ENCODE results near the gene TASOR2.
A peak's percentile ranks its signal among the peaks of the same experiment; 100 is the strongest.

Gene TASOR2

DNA sequence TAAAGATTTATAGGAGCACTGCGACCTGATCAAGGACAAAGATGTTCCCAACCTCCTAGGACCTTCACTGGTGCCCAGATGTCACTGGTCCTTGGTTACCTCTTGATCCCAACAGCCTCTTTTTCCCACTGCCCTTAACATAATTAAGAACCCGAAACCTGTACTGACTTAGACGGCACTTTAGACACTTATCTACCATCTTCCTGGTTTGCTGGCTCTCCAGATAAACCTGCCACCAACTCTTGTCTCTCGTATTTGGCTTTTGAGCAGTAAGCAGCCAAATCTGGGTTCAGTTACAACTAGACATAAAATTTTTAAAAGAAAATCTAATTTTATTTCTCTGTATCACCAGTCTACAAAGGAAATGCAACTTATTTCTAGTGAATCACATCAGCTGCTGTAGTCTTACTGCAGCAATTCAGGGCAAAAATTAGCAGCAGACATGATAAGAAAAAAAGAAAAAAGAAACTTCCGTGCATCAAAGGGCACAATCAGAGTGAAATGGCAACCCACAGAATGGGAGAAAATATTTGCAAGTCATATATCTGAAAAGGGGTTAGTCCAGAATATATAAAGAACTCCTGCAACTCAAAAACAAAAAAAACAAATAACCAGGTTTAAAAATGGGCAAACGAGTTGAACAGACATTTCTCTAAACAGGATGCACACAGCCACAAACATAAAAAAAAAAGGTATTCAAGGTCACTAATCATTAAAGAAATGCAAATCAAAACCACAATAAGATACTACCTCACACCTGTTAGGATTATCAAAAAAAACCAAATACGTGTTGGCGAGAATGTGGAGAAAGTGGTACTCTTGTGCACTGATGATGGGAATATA is 27.7 kb upstream of the TASOR2 start:
- no peak for DNase-seq

DNA sequence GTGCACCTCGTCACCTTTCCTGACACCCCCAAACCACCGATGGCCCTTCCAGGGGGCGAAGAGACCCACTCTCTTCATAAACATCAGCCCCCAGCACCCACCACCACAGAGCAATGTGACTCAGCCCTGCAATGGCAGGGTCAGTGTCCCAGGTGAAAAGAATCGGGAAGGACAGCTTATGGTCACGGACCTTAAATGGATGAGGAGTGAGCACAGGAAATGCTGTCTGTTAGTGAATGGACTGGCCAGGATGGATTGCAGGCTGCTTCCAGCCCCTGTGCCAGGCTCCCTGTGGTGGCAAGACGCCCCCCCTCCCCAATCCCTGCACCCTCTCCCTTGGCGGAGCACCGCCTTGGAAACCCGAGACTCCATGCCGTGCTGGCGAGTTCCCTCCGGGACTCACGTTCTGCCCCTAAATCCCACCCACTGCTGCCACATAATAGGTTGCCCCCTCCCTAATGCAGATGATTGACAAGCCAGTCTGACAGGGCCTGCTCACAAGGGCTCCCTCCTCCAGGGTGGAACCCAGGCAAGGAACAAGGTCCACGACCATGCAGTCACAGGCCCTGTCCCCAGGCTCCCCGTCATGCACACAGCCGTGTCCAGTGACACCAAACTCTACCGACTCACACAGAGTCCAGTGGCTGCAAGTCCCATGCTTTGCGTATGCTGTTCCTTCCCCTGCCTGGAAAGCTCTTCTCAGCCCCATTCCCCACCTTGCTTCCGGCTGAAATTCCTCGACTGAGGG is 25.6 kb upstream of the TASOR2 start:
- no peak for DNase-seq

DNA sequence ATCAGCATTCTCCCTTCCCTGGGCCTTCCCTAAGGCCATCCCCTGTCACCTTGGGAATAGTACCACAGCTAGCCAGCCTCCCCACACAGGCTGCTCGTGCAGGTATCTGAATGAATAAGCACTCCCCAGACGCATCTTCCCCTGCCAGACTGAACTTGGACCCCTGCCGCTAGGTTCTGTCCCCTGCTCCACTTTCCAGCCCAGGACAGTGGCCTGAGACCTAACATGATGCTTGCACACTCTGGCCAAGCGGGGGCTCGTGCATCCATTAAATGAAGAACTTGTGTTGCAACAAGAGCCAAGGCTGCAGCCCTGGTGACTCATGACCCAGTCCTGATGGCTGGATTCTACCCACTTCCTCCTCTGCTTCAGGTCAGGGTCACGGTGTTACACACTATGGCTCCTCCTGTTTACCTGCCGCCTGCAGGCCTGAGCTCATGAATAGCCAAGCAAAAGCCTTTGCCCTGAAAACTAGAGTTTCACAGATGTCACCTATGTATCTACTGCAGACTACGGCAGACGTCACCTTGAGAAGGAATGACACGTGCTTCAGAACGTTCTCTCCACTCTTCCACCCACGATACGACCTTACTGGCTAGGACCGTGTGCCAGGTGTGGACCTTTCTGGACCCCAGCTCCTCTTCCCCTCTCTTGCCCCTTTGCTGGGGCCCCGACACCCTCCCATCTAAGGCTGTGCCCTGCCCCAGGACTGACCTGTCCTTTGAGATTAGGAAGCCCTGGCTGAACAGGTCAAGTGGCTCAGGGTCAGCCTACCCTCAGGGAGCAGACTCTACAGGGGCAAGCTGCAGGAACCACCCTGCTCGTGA is 24.7 kb upstream of the TASOR2 start:
- DNase-seq, result peak; percentile 54

DNA sequence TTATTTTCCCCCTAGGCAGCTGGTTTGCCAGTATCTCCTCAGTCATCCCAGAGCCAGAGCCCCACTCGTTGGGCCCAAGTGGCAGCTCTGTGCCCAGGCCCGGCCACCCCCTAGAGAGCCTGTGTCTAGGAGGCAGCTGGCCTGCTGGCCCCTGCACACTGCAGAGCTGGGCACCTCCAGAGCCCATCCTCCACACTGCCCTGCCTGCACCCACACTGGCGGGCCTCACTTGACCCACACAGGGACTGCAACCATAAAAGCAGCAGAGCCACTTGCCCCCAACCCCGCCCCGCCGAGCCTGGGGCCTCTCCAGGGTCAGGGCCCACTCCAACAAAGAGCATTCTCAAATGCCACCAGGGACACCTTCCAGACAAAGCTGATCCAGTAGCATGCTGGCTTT is 23.6 kb upstream of the TASOR2 start:
- no peak for DNase-seq

DNA sequence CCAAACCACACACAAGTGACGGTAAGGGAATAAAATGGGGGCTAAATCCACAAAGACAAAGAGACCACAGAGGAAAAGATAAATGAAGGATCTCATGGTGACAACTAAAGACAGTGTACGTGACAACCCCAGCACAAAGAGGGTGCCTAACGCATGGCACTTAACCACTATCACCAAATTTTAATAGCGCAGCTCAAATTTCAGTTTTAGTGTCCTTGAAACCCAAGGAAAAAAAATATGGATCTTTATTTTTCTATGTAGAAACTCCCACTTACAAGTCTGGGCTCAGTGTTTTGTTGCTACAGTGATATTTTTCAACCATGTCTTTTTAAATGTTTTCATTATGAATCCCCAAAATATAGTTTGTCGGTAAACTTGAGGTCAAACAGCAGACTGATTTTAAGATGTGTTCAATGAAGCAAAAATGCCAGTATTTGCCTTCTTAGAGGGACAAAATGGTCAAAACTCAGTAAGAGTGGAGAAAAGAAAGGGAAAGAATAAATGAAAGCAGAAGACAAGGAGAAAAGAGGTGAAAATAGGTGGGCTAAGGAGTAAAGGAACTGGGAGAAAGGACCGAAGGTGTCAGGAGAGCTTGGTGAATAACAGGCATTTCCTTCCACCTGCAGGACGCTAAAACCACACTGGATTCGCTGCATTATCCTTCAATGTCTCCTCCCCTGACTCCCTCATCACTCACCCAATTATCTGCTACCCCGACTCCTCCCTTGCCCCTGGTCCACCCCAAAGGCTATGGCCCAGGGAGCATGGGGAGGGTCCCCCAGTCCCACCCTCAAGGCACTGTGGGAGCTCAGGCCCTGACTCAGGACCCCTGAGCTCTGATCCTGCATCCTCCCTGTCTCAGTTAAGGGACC is 21.7 kb upstream of the TASOR2 start:
- no peak for DNase-seq

DNA sequence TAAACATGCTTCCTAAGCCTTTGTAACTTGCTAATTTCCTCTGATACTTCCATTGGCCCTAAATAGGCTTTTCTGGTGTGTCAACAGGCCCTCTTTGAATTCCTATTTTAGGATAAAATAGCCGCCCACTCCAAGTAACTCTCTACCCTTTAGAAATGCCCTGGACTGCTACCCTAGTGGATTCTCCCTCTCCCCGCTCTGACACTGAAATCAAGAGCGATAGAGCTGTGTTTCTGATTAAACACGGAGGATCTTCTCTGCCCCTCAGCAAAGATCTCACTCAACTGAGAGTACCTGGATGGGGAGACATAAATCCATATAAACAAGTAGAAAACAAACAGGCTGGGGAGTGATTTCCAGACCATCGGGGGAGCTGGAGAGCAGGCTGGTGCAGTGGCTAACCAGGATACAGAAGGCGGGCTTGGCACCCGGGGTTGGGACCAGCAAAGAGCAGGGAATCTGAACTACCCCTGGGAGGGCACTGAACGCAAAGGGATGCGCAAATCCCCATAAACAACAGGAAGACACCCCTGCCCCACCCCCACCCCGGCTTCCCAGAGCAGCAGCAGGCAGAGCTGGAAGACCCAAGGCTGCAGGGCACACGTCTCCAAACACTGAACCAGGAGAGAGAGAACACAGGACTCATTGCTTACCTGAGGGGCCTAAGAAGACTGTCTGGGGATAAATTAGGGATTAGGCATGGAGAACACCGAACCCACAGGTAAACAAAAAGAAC is 20.8 kb upstream of the TASOR2 start:
- no peak for DNase-seq

DNA sequence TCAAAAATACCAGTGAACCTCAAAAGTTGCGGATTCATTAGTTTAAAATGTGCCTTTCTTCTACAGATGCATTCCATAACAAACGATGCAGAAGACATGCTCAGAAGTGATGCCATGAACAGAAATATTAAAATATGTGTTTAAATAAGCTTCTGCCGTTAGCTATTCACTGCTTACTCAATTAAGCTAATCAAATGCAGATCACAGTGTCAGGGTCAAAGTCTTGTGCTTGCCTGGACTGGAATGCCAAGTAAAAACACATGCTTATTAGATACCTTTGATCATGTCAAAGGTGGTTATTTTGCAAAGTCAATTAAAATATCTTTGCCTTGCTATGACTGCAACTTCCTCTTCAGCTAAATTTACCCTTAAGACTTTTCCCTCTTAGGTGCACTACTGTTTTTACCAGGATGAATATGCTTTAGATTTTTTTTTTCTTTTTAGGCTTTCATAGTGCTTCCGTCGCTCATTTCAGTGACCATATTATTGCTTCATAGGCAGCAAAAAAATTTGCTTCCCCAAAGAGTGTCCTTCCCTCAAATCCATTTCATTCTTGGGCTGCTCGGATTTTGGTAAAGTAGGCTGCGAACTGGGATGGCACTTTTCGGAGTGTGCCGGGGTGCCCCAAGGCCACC is 19.1 kb upstream of the TASOR2 start:
- DNase-seq, result no peak

DNA sequence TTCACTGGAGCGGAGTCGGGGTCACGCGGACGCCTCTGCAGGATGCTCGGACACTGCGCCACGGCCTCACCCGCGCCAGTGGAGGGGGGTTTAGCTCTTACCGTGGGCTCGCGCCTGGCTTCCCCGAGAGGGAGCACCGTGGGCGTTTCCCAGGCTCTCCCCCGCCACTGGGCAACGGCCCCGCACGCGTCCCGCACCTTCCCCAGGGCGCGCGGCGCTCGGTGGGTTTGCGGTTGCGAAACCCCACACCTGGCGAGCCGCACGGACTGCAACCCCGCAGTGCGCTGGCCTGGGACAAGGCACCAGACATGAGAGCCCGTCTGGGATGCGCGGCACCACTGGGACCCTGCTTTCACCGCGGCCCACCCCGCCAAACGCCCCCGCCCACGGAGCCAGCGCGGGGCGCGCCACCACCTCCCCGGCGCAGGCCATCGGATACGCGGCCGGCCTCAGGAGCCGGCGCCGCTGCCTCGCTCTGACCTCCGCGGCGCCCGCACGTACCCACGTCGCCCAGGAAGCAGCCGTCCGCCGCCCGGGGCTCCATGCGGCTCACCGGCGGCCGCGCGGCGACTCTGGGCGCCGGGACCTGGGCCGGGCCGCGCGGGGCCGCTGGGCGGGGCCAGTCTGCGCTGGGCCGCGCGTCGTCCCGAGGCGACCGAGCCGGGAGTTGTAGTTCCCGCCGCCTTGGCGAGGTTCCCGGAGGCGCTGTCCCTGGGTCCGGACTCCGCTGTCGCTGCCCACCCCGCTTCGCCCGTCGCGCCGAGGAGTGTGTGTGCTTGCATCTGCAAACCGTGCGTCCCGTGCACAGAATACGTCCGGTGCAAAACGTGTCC is 18.4 kb upstream of the TASOR2 start, which contains the start of gene ASB13:
Gene ASB13, minus strand, starts transcription at position 588 of the 833 bp plus-strand sequence. Its CDS starts 44 bp downstream, at position 544.
- DNase-seq, result no peak

DNA sequence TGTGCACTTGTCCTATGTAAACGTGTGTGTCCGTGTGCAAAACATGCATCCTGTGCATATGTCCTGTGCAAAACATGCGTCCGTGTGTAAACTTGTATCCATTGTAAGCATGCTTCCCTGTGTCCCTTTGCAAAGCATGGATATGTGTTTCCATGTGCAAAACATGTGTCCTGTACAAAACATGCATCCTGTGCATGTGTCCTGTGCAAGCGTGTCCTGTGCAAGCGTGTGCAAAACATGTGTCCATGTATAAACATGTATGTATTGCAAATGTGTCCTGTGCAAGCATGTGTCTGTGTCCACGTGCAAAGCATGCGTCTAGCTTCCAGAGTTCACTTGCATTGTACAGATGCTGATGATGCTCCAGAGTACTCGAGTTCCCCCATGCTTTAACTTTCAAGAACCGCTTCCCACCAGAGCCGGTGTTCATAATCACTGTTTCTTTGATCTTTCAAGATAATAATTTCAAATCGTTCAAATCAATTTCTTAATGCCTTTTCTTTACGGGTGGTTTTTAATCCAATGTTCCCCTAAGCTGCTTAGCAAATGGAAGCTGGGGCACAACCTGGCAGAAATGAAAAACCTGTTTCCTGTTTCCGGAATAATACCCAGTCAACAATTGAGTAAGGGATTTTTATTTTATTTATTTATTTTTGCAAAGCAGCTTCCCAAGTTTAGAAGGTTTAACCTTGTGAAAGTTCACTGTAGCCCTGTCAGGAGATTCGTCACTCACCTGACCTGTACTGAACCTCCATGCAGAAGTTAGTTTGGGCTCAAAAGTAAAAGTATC is 17.6 kb upstream of the TASOR2 start:
- DNase-seq, result no peak

DNA sequence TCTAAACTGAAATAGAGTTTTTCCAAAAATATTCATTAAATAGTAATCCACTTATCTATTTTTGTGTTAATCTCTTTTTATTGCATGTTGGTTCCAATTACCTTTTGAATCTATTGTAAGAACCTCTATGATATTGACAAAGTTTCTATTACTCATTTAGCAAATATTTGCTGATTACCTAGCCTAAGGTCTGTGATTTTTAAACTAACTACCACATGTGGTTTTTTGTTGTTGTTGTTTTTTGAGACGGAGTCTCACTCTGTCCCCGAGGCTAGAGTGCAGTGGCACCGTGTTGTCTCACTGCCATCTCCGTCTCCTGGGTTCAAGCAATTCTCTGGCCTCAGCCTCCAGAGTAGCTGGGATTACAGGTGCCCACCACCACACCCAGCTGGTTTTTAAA is 16.2 kb upstream of the TASOR2 start:
- no peak for DNase-seq

DNA sequence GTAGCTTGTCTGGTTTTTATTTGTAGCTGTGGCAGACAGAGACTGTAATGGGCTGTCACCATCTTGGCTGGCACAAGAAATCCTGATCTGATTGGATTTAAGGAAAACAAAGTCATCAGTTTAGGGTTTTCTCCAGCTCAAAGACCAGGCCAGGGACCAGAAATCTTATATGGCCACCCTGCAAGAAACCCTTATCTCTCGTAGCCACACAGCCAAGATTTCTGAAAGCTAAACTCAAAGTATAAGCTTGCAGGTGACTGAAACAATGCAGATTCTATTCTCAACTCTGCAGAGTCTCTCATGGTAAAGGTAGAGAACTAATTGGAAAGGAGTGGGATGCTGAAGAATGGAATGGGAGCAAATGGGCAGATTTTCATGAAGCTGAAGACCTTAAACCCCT is 15.0 kb upstream of the TASOR2 start:
- DNase-seq, result no peak

DNA sequence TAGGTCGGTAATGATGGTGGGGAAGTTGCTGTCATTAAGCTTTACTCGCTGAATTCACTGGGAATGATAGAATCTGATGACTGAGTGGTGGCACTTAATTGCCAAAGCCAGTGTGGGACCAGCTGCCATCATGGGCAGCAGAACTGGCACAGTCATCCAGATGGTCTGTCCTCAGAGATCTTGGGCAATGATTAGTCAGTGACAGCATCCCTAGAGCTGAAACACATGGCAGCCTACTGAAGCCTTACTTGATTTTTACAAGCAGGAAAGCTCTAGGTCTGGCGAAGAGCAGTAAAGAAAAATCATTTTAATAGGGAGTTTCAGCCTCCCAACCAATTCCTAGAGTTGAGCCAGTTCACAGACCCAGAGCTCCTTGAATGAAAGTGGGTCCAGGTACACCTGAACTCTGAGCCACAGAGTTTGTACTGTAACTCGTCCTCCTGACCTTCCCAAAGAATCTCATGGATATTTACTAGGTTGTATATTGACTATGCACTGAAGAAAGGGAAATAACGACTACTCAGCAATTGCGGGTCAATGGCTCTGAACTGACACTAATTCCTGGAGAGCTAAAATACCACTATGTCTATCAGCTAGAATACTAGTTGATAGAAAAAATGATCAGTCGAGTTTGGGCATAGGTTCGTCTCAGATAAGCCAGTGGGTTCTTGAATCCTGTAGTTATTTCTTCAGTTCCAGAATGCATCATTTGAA is 13.8 kb upstream of the TASOR2 start:
- no peak for DNase-seq

DNA sequence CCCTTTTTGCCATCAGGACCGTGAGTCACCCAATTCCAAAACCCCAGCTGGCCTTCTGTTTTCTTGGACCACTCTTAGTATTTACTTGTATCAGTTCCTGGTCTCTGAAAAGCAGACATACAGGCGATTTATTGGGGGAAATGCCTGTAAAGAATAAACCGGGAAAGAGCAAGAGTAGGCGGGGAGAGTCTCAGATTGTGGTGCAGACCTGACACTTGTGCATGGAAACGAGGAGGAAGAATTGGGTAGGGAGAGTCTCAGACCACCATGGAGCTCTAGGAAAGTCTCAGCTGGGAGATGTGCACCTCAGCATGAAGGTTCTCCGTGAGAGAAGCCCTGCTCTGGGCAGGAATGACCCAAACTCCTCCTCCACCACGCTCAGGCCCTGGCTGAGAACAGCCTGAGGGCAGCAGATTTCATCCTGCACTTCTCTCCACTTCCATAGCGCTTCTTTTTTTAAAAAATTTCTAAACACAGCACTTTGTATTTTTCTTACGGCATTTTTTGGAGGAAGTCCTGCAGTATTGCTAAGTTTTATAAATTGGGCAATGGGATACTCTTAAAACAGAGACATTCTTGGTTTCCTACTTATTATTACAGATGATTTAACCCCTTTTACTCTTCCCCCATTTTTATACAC is 6.1 kb upstream of the TASOR2 start:
- no peak for DNase-seq

DNA sequence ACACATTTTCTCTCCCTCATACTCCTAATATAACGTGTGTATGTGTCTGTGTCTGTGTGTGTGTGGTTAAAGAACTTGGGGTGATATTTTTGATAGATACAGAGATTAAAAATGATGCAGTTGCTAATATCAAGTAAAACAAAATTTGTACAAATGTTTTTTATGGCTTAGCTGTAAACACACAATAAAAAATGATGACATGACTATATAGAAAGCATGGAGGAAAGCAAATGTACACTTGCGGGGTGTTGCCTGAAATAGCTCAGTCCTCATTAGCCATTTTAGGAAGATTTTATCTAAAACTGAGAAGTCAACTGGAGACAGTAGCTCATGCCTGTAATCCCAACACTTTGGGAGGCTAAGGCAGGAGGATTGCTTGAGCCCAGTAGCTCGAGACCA is 5.6 kb upstream of the TASOR2 start:
- DNase-seq, result no peak

DNA sequence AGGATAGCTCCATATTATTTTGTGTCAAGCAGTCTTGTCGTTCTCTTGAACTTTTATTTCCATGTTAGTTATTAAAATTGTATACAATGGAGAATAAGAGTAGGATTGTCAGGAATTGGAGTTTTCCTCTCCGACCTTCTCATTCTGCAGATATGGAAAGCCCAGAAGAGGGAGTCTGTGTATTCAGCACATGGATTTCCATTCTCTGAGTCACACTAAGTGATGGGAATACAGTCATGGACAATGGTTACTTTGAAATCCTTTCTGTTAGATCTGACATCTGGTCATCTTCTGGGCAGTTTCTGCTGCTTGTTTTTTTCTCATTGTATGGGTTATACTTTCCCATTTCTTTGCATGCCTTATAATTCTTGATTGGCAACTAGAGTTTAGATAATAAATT is 5.0 kb upstream of the TASOR2 start:
- DNase-seq, result no peak

DNA sequence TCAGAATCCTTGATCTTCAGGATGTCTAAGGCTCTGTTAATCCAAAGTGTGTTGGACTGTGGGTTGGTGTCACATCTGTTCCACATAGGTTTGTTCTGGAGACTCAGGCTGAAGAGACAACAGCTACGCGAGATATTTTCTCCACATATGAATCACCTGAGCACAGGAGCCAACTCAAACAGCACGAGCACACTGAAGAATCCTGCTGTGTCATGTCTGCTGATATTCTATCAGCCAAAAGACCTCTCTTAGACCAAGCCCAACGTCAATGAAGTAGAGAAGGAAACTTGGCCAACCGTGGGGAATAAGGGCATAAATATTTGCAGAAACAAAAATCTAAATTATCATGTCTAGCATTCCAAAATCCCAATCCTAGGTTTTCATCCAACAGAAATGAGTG is 2.7 kb upstream of the TASOR2 start:
- DNase-seq, result no peak

DNA sequence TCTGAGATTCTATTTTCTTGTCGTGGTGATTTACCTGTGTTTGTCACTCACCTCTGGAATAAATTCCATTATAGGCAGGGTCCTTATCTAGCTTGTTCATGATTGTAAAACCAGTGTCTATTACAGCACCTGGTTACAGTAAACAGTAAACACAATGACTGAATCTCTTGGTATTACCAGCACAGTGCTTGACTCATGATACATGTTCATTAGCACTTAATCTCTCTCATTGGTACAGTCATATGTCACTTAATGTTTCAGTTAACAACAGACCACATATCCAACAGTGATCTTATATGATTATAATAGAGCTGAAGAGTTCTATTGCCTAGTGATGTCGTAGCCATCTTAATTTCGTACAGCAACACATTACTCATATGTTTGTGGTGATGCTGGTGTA is 1.6 kb upstream of the TASOR2 start:
- DNase-seq, result no peak

Measured in NK-92 treated with Interleukin-12 subunit alpha and Interleukin-12 subunit beta, amount 100 ng/mL, for 24 hours (cell line).